GM12878 (cell line): Measurements from ENCODE around the gene IFNL3. TPM values are rescaled to one million over a fixed set of nuclear protein-coding genes. Genes with fewer than 3 reads are reported as not detected.
"Not testable (repeated sequence)": the region's sequence is repeated elsewhere in the genome, so short reads cannot be mapped to it uniquely, and the experiment has no call there.

Source experiments
- ATAC-seq: fragments of 200-7000 bp; cut with Tn5 transposase; 3 replicates; pipeline ENCODE4 v1.9.1; 2020; ENCODE audit warnings: mild to moderate bottlenecking, moderate library complexity
- BruUV-seq: library from RNA; stranded (reverse); fragments of 400-500 nt; replicated peaks from 2 replicates; lab custom pipeline; 2021; lab: Mats Ljungman, UMichigan
- CTCF ChIA-PET: fragments of 300-600 bp; sonication (Branson Sonifier 250); formaldehyde crosslinking; extraction: SDS; loops from one replicate; lab custom pipeline; 2021; ENCODE audit warnings: inconsistent platforms; lab: Yijun Ruan, JAX
- POLR2A ChIA-PET: fragments of 350-600 bp; formaldehyde crosslinking; extraction: SDS; loops from one replicate; lab custom pipeline; 2021; ENCODE audit warnings: inconsistent platforms; lab: Charles Lee
- RAD21 ChIA-PET: fragments of 300-600 bp; sonication (Branson Sonifier 250); formaldehyde crosslinking; loops from one replicate; lab custom pipeline; 2023; ENCODE audit warnings: antibody characterized with exemption; ENCODE audit not compliant: unreplicated experiment; lab: Charles Lee
- SMC1A ChIA-PET: fragments of 300-600 bp; sonication (Branson Sonifier 250); formaldehyde crosslinking; loops from one replicate; lab custom pipeline; 2023; ENCODE audit not compliant: unreplicated experiment, uncharacterized antibody; lab: Charles Lee
- DNase-seq: peaks from one replicate; pipeline ENCODE4 v3.0.0-alpha.2; 2011; ENCODE audit warnings: low read depth, low spot score
- FAIRE-seq: peaks from 3 replicates; lab custom pipeline; 2011; peaks lifted over from hg19 to GRCh38; lab: Jason Lieb, UNC
- H2AFZ ChIP-seq: 2 replicates; pipeline ENCODE4 v1.6.0; 2011; ENCODE audit warnings: low read depth, low read length, control low read depth; ENCODE audit not compliant: control insufficient read depth
- H3K27ac ChIP-seq: 2 replicates; pipeline ENCODE4 v1.5.1; 2011; ENCODE audit warnings: control low read depth; ENCODE audit not compliant: control insufficient read depth, insufficient read depth
- H3K27me3 ChIP-seq, 2 experiments: replicated peaks in 1 of 2; 2 replicates each; pipeline versions ENCODE4 v1.6.0 to v1.6.1; 2011; ENCODE audit warnings: low read length in 1 of 2; ENCODE audit not compliant: control insufficient read depth in 2 of 2, insufficient read depth in 2 of 2
- H3K36me3 ChIP-seq, 2 experiments: 2 replicates each; pipeline ENCODE4 v1.5.1; 2011; ENCODE audit warnings: low read length in 1 of 2; ENCODE audit not compliant: control insufficient read depth in 2 of 2, insufficient read depth in 2 of 2
- H3K4me1 ChIP-seq: 2 replicates; pipeline ENCODE4 v1.6.1; 2011; ENCODE audit warnings: mild to moderate bottlenecking, low read length, moderate library complexity, mixed read lengths; ENCODE audit not compliant: control insufficient read depth, insufficient read depth
- H3K4me2 ChIP-seq: 2 replicates; pipeline ENCODE4 v1.6.0; 2011; ENCODE audit warnings: control low read depth; ENCODE audit not compliant: control insufficient read depth, insufficient read depth
- H3K4me3 ChIP-seq: fragments of 200-600 bp; sonication (generic); 2 replicates; pipeline ENCODE4 v1.5.1; 2016
- H3K79me2 ChIP-seq: 2 replicates; pipeline ENCODE4 v1.6.0; 2011; ENCODE audit warnings: low read length; ENCODE audit not compliant: control insufficient read depth, insufficient read depth
- H3K9ac ChIP-seq: 2 replicates; pipeline ENCODE4 v1.8.0; 2011; ENCODE audit warnings: low read length, control low read depth, mixed read lengths; ENCODE audit not compliant: control insufficient read depth, insufficient read depth
- H3K9me3 ChIP-seq: replicated peaks from 3 replicates; pipeline ENCODE4 v1.5.1; 2011; ENCODE audit warnings: mild to moderate bottlenecking, low read length; ENCODE audit not compliant: control insufficient read depth, insufficient read depth
- H4K20me1 ChIP-seq: 2 replicates; pipeline ENCODE4 v1.6.0; 2011; ENCODE audit not compliant: control insufficient read depth, insufficient read depth
- GABPA ChIP-seq: IDR thresholded peaks from 2 replicates; pipeline ENCODE4 v1.6.1; 2014; ENCODE audit warnings: antibody characterized with exemption, low read depth, mild to moderate bottlenecking, inconsistent platforms
- HCFC1 ChIP-seq: fragments of 150-350 bp; IDR thresholded peaks from 2 replicates; pipeline ENCODE4 v1.6.1; 2014; ENCODE audit warnings: low read length
- HDAC6 ChIP-seq: fragments of 200-600 bp; sonication (generic); IDR thresholded peaks from one replicate; pipeline ENCODE4 v1.8.0; 2017; ENCODE audit warnings: antibody characterized with exemption; ENCODE audit not compliant: unreplicated experiment
- KLF5 ChIP-seq: fragments of 450-650 bp; IDR thresholded peaks from 2 replicates; pipeline ENCODE4 v1.6.1; 2014; ENCODE audit warnings: mild to moderate bottlenecking; ENCODE audit not compliant: partially characterized antibody
- MYB ChIP-seq: fragments of 150-350 bp; IDR thresholded peaks from 2 replicates; pipeline ENCODE4 v1.6.1; 2014; ENCODE audit warnings: mild to moderate bottlenecking, low read depth, low read length, borderline replicate concordance
- NBN ChIP-seq: fragments of 450-650 bp; IDR thresholded peaks from 2 replicates; pipeline ENCODE4 v1.6.1; 2016
- NFYB ChIP-seq: IDR thresholded peaks from 2 replicates; pipeline ENCODE4 v1.6.1; 2011; ENCODE audit warnings: low read depth, mild to moderate bottlenecking, low read length, improper control_type of control experiment, moderate library complexity; ENCODE audit not compliant: insufficient read depth
- WGBS: methylation state at CpG from one replicate; pipeline ENCODE4 v1.1.6; 2016; ENCODE audit warnings: low lambda C conversion rate; ENCODE audit not compliant: insufficient replicate concordance, insufficient coverage; ENCODE audit errors: missing lambda C conversion rate; 5-methylcytosine and 5-hydroxymethylcytosine counted together
- in situ Hi-C: fragments of 300-500 bp; cut with MboI; formaldehyde crosslinking; loops from 9 replicates; pipeline ENCODE4 v1.14.3; 2018; ENCODE audit warnings: mixed read lengths
- intact Hi-C: fragments of 100-400 bp; cut with micrococcal nuclease; formaldehyde crosslinking; loops from one replicate; pipeline ENCODE4 v1.14.2; 2022; ENCODE audit not compliant: unreplicated experiment
- polyA plus RNA-seq, 11 experiments: library from polyadenylated mRNA; depleted of rRNA in 4 of 11; unstranded in 6 of 11; stranded (reverse) in 5 of 11; fragments of >200 nt; fragmentation: Nextera tagmentation in 4 of 11; fragmentation: Illumina TruSeq in 1 of 11; extraction: Ambion mirVana in 4 of 11; extraction: Trizol in 1 of 11; gene quantifications; 1 replicate in 1 of 11; 2 replicates in 10 of 11; pipeline versions ENCODE4 v1.2.1 to v1.2.3, GENCODE V29; 2011 to 2016; ENCODE audit warnings: inconsistent platforms in 2 of 11, missing spikeins in 2 of 11, low read depth in 1 of 11
- total RNA-seq, 4 experiments: library from RNA; depleted of rRNA in 3 of 4; stranded (reverse); fragments of >200 nt in 3 of 4; fragmentation: Illumina TruSeq in 1 of 4; extraction: Trizol in 1 of 4; gene quantifications; 2 replicates each; pipeline versions ENCODE4 v1.2.1 to v1.2.3, GENCODE V29; 2013 to 2021
- TF ChIP-seq, protein P1 (sequence below): fragments of 450-650 bp; IDR thresholded peaks from 2 replicates; pipeline ENCODE4 v1.6.1; 2014; ENCODE audit warnings: mild to moderate bottlenecking
- TF ChIP-seq, protein P2 (sequence below): IDR thresholded peaks from 2 replicates; pipeline ENCODE4 v1.6.1; 2011; ENCODE audit warnings: mild to moderate bottlenecking, low read depth, low read length, moderate library complexity; ENCODE audit not compliant: insufficient replicate concordance
- TF ChIP-seq, protein P3 (sequence below): fragments of 150-350 bp; IDR thresholded peaks from 2 replicates; pipeline ENCODE4 v1.6.1; 2016; ENCODE audit warnings: low read depth, low read length

IFNL3 gene
- total and polyA plus RNA-seq, 10 of the 15 experiments (the other 5 are each of a cell fraction or from before 2014, with no cell fraction given), result not detected

DNA sequence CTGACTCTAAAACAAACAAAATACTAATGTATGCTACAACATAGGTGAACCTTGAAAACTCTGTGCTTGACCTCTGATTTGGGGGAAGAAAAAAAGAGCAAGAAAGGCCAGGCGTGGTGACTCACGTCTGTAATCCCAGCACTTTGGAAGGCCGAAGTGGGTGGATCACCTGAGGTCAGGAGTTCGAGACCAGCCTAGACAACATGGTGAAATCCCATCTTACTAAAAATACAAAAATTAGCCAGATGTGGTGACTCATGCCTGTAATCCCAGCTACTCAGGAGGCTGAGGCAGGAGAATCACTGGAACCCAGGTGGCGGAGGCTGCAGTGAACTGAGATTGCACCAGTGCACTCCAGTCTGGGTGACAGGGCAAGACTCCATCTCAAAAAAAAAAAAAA, 29.1 kb upstream of the IFNL3 start:
- H3K9ac ChIP-seq, RAD21 ChIA-PET, H3K27ac ChIP-seq, FAIRE-seq, H3K4me3 ChIP-seq, H3K79me2 ChIP-seq, H2AFZ ChIP-seq, POLR2A ChIA-PET, H4K20me1 ChIP-seq, H3K4me2 ChIP-seq, H3K4me1 ChIP-seq, BruUV-seq, H3K9me3 ChIP-seq, DNase-seq, SMC1A ChIA-PET, H3K36me3 ChIP-seq, in situ Hi-C loops, CTCF ChIA-PET, H3K27me3 ChIP-seq, ATAC-seq, intact Hi-C loops: not testable (repeated sequence)
- 23% methylated on average over 5 of the region's 5 CpGs for WGBS

DNA sequence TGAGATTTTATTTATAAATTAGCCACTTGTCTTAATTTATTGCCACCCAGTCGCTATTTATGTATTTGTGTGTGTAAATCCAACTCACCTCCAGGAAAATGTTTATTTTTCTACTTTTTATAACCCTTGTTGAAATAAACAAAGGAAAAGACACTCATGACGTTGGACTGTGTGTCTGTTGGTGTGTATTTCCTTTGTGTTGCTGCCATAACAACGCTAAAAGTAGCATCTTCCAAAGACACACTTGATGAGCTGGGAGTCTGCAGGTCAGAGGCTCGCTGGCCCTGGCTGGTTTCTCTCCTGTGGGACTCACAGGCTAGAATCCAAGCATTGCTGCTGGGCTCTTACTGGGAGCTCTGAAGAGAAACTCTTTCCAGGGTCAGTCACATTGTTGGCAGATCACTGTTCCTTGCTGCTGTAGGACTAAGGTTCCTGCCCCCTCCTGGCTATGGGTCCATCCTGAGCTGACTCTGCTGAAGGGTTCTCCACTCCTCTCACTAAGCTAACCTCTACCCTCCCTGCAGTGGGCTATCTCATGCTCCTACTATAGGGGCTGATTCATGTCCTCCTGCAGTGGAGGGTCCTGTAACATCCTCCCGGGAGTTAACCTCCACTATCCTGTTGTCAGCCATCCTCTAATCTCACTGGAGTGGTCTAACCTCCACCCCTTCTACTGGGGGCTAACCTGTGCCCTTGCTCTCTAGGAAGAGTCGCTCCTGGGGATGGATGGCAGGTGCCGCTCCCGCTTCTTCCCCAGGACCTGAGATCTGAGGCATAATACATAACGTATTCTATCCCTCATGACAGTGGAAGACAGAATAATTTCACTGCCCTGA, 25.4 kb upstream of the IFNL3 start:
- FAIRE-seq (no peak), DNase-seq (no peak), ATAC-seq (no peak)
- ChIA-PET POLR2A (no interaction called here), SMC1A (no interaction called here), RAD21 (no interaction called here), CTCF (interaction anchor here (0.8 kb wide), 1 partner anchor 11 kb away, joined by 3 read pairs; no protein-coding TSS in a partner anchor)
- Histone ChIP-seq H3K4me1 (no peaks in the 10 kb centered on the region), H3K4me2 (no peak overlapping the region), H4K20me1 (no peaks in the 10 kb centered on the region), H3K36me3 (no peaks in the 10 kb centered on the region), H2AFZ (no peak overlapping the region), H3K9ac (no peak overlapping the region), H3K9me3 (no peaks in the 10 kb centered on the region), H3K27ac (no peak overlapping the region), H3K79me2 (no peaks in the 10 kb centered on the region), H3K4me3 (no peak overlapping the region), H3K27me3 (no peaks in the 10 kb centered on the region; a peak in 1 of 4 replicates)
- in situ Hi-C loops, result no loop called here
- BruUV-seq, result no TSS peak
- intact Hi-C loops, result no loop called here
- 22% methylated on average over 9 of the region's 9 CpGs for WGBS
- TF ChIP-seq HCFC1 (no peak), MYB (no peak), NFYB (no peak), KLF5 (no peak), GABPA (no peak), HDAC6 (no peak), NBN (no peak)
- TF ChIP-seq, protein P1, sequence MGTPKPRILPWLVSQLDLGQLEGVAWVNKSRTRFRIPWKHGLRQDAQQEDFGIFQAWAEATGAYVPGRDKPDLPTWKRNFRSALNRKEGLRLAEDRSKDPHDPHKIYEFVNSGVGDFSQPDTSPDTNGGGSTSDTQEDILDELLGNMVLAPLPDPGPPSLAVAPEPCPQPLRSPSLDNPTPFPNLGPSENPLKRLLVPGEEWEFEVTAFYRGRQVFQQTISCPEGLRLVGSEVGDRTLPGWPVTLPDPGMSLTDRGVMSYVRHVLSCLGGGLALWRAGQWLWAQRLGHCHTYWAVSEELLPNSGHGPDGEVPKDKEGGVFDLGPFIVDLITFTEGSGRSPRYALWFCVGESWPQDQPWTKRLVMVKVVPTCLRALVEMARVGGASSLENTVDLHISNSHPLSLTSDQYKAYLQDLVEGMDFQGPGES, result no peak
- TF ChIP-seq, protein P2, sequence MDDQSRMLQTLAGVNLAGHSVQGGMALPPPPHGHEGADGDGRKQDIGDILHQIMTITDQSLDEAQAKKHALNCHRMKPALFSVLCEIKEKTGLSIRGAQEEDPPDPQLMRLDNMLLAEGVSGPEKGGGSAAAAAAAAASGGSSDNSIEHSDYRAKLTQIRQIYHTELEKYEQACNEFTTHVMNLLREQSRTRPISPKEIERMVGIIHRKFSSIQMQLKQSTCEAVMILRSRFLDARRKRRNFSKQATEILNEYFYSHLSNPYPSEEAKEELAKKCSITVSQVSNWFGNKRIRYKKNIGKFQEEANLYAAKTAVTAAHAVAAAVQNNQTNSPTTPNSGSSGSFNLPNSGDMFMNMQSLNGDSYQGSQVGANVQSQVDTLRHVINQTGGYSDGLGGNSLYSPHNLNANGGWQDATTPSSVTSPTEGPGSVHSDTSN, result no peak
- TF ChIP-seq, protein P3, sequence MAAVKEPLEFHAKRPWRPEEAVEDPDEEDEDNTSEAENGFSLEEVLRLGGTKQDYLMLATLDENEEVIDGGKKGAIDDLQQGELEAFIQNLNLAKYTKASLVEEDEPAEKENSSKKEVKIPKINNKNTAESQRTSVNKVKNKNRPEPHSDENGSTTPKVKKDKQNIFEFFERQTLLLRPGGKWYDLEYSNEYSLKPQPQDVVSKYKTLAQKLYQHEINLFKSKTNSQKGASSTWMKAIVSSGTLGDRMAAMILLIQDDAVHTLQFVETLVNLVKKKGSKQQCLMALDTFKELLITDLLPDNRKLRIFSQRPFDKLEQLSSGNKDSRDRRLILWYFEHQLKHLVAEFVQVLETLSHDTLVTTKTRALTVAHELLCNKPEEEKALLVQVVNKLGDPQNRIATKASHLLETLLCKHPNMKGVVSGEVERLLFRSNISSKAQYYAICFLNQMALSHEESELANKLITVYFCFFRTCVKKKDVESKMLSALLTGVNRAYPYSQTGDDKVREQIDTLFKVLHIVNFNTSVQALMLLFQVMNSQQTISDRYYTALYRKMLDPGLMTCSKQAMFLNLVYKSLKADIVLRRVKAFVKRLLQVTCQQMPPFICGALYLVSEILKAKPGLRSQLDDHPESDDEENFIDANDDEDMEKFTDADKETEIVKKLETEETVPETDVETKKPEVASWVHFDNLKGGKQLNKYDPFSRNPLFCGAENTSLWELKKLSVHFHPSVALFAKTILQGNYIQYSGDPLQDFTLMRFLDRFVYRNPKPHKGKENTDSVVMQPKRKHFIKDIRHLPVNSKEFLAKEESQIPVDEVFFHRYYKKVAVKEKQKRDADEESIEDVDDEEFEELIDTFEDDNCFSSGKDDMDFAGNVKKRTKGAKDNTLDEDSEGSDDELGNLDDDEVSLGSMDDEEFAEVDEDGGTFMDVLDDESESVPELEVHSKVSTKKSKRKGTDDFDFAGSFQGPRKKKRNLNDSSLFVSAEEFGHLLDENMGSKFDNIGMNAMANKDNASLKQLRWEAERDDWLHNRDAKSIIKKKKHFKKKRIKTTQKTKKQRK, result no peak
